ENCODE measurements around the gene KIF6.
"Not testable (repeated sequence)": the region's sequence is repeated elsewhere in the genome, so short reads cannot be mapped to it uniquely, and the experiment has no call there.

Gene KIF6

GRCh38 chr6:39296745-39297640 is 428.2 kb downstream of the KIF6 start:
- DNase-seq (ENCODE audit: low spot score in 2 of 2) = no peak
- Mint-ChIP-seq H3K4me3 (no peak overlapping the region), H3K36me3 (ENCODE audit: insufficient read depth) (no peaks in the 10 kb centered on the region), H3K9me3 (no peaks in the 10 kb centered on the region), H3K27me3 (peaks cover 27% of the 10 kb centered on the region), H3K4me1 (no peaks in the 10 kb centered on the region), H3K27ac (ENCODE audit: low read depth) (no peak overlapping the region)
- ATAC-seq (replicated peaks; ENCODE audit: extremely low read depth, poor library complexity, severe bottlenecking) = no peak

DNA sequence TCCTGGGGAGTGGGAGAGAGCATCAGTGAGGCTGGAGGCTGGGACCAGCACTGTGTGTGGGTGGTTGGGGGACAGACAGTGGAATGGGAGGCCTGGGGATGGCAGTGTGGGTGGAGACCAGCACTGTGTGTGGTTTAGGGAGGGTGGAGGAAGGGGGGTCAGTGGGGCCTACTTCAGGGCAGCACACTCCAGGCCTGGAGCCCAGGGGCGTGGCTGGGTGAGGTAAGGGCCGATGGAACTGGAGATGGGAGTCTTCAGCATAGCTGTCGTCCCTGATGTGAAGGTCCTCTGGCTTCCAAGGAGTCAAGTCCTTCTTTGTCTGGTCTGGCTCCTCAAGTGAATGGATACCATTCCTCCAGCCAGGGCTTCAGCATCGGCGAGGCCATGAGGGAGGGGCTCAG is 429.6 kb downstream of the KIF6 start:
- Mint-ChIP-seq H3K4me1 (no peaks in the 10 kb centered on the region), H3K9me3 (no peaks in the 10 kb centered on the region), H3K27me3 (peaks cover 18% of the 10 kb centered on the region), H3K36me3 (ENCODE audit: insufficient read depth) (no peaks in the 10 kb centered on the region), H3K4me3 (no peak overlapping the region), H3K27ac (ENCODE audit: low read depth) (no peak overlapping the region)
- DNase-seq (ENCODE audit: low spot score in 2 of 2) (no peak), ATAC-seq (replicated peaks; ENCODE audit: extremely low read depth, poor library complexity, severe bottlenecking) (no peak)

DNA sequence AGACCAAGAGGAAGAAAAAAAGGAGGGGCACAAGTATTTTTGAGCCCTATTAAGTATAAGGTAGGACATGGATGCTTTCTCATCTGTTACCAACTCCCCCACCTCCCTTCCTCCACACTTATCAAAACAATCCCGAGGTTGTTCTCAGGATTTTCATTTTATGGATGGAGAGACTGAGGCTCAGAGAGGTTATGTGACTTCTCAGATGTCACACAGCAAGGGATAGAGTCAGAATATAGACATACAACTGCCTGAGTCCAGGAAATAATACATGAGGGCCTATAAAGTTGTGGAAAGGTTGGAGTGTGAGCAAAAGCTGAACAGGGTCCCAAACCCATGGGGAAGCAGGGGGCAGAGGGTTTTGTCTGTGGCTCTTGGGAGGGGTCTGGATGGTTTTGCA is 430.3 kb downstream of the KIF6 start:
- no peaks in the 10 kb centered on the region for H3K4me1 Mint-ChIP-seq
- H3K36me3 Mint-ChIP-seq (ENCODE audit: insufficient read depth) = no peaks in the 10 kb centered on the region
- ATAC-seq (replicated peaks; ENCODE audit: extremely low read depth, poor library complexity, severe bottlenecking) = no peak
- no peak overlapping the region for H3K4me3 Mint-ChIP-seq
- peaks cover 13% of the 10 kb centered on the region for H3K27me3 Mint-ChIP-seq
- DNase-seq (ENCODE audit: low spot score in 2 of 2) = no peak
- no peak overlapping the region for H3K27ac Mint-ChIP-seq (ENCODE audit: low read depth)
- no peaks in the 10 kb centered on the region for H3K9me3 Mint-ChIP-seq

DNA sequence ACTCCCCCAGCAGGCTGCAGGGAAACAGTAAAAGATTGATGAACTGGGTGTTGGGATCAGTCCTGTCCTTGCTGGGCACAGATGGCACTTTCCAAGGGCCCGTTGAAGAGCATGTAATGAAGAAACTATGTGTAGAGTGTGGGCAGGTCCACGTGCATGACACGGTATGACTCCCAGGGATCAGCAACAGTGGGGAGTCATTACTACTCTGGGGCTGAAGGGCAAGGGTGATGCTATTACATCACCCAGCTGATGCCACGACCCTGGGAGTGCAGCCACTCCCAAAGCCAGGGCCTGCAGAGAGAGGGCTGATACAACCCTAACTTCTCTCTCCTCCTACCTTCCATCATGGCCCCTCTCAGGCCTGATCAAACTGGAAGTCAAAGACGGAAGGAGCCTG is 431.1 kb downstream of the KIF6 start:
- Mint-ChIP-seq H3K27ac (ENCODE audit: low read depth) (no peak overlapping the region), H3K4me3 (no peak overlapping the region), H3K36me3 (ENCODE audit: insufficient read depth) (no peaks in the 10 kb centered on the region), H3K9me3 (no peaks in the 10 kb centered on the region), H3K27me3 (peaks cover 13% of the 10 kb centered on the region), H3K4me1 (no peaks in the 10 kb centered on the region)
- DNase-seq (ENCODE audit: low spot score in 2 of 2) (no peak), ATAC-seq (replicated peaks; ENCODE audit: extremely low read depth, poor library complexity, severe bottlenecking) (no peak)

GRCh38 chr6:39292637-39293036 is 432.6 kb downstream of the KIF6 start:
- DNase-seq (ENCODE audit: low spot score in 2 of 2) = no peak
- Mint-ChIP-seq H3K9me3 (no peaks in the 10 kb centered on the region), H3K36me3 (ENCODE audit: insufficient read depth) (no peaks in the 10 kb centered on the region), H3K4me3 (no peak overlapping the region), H3K27me3 (peaks cover 21% of the 10 kb centered on the region), H3K4me1 (no peaks in the 10 kb centered on the region), H3K27ac (ENCODE audit: low read depth) (no peak overlapping the region)
- ATAC-seq (replicated peaks; ENCODE audit: extremely low read depth, poor library complexity, severe bottlenecking) = no peak

DNA sequence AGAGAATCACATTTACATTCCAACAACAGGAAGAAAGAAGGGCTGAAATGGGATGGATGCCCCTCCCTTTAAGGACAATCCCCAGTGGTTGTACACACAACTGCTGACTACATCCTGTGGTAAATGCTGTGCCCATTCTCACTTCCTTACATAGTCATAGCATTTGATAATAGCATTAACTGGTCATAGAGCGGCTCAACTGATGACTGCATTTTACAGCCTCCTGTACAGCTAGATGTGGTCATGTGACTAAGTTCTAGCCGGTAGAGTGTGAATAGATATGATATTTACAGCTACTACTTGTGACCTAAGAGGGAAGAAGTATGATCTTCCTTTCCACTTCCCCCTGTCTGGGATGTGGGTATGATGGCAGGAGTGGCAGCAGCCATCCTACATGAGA is 435.7 kb downstream of the KIF6 start:
- Mint-ChIP-seq H3K27me3 (peaks cover 29% of the 10 kb centered on the region), H3K4me3 (no peak overlapping the region), H3K4me1 (no peaks in the 10 kb centered on the region), H3K9me3 (no peaks in the 10 kb centered on the region), H3K27ac (ENCODE audit: low read depth) (no peak overlapping the region), H3K36me3 (ENCODE audit: insufficient read depth) (no peaks in the 10 kb centered on the region)
- DNase-seq (ENCODE audit: low spot score in 2 of 2) = no peak
- ATAC-seq (replicated peaks; ENCODE audit: extremely low read depth, poor library complexity, severe bottlenecking) = no peak

DNA sequence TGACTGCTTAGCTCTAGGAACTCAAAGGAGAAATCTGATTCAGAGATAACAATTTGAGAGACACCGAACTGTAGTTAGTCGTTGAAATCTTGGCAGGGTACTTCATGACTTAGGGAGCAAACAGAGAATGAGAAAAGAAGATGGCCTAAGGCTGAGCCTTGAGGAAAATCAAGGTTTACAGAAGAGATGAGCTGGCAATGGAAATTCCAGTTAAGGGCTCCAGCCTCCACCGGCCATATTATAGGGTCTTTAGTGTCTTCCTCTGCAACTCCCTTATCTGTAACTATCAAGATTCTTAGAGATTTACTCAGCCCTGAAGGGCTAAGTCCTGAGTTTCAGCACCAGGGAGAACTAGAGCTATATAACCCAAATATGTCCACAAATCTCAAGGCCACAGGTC is 437.6 kb downstream of the KIF6 start:
- Mint-ChIP-seq H3K27ac (ENCODE audit: low read depth) (no peak overlapping the region), H3K36me3 (ENCODE audit: insufficient read depth) (no peaks in the 10 kb centered on the region), H3K4me1 (no peaks in the 10 kb centered on the region), H3K27me3 (peaks cover 30% of the 10 kb centered on the region), H3K9me3 (no peaks in the 10 kb centered on the region), H3K4me3 (no peak overlapping the region)
- ATAC-seq (replicated peaks; ENCODE audit: extremely low read depth, poor library complexity, severe bottlenecking) (no peak), DNase-seq (ENCODE audit: low spot score in 2 of 2) (no peak)

DNA sequence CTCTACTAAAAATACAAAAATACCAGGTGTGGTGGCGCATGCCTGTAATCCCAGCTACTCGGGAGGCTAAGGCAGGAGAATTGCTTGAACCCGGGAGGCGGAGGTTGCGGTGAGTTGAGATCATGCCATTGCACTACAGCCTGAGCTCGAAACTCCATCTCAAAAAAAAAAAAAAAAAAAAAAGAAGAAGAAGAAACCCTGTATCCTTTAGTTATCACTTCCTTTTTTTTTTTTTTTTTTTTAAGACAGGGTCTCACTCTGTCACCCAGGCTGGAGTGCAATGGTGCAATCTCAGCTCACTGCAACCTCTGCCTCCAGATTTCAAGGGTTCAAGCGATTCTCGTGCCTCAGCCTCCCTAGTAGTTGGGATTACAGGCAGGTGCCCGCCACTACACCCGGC is 438.6 kb downstream of the KIF6 start:
- not testable (repeated sequence) for H3K9me3 Mint-ChIP-seq; H3K4me1 Mint-ChIP-seq; H3K27ac Mint-ChIP-seq (ENCODE audit: low read depth); ATAC-seq (replicated peaks; ENCODE audit: extremely low read depth, poor library complexity, severe bottlenecking); H3K4me3 Mint-ChIP-seq; H3K36me3 Mint-ChIP-seq (ENCODE audit: insufficient read depth); DNase-seq (ENCODE audit: low spot score in 2 of 2)
- H3K27me3 Mint-ChIP-seq = peaks cover 40% of the 10 kb centered on the region

- H3K27me3 Mint-ChIP-seq = peaks cover 40% of the 10 kb centered on the region
- DNase-seq (ENCODE audit: low spot score in 2 of 2) (no peak), ATAC-seq (replicated peaks; ENCODE audit: extremely low read depth, poor library complexity, severe bottlenecking) (no peak)
- no peaks in the 10 kb centered on the region for H3K36me3 Mint-ChIP-seq (ENCODE audit: insufficient read depth)
- no peaks in the 10 kb centered on the region for H3K4me1 Mint-ChIP-seq
- no peak overlapping the region for H3K4me3 Mint-ChIP-seq
- no peaks in the 10 kb centered on the region for H3K9me3 Mint-ChIP-seq
- H3K27ac Mint-ChIP-seq (ENCODE audit: low read depth) = no peak overlapping the region
Observed at GRCh38 chr6:39282774-39283173, 442.4 kb downstream of the KIF6 start.

DNA sequence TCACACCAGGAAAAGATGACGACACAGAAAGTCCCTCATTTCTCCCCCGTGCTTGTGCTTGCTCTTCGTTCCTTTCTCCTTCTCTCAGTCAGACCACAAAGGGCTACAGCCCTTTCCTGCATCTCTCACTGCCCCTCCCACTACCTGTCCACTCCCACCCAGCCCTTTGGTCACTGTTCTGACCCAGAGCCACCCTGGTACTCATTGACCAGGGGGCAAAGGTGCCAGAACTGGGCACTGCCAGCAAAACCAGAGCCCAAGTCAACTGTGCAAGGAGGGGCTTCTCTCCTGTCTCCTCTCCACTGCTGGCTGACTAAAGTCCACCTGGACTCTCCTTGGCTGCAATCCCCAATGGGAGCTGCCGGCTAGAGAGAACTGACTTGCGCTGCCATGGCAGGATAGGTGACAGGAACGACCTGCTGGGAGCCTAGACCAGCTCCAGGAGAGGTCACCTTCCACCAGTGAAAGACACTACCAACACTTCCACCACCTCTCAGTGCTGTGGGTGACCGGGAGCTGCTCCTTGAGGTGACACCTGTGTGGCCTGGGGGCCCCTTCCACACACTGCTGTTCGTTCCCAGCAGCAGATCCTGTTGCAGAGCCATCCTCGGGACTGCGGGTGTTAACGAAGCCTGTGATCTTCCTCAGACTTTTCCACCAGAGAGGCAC is 443.8 kb downstream of the KIF6 start:
- Mint-ChIP-seq H3K27me3 (peaks cover 32% of the 10 kb centered on the region), H3K4me3 (no peak overlapping the region), H3K4me1 (no peaks in the 10 kb centered on the region), H3K36me3 (ENCODE audit: insufficient read depth) (no peaks in the 10 kb centered on the region), H3K9me3 (no peaks in the 10 kb centered on the region), H3K27ac (ENCODE audit: low read depth) (no peak overlapping the region)
- ATAC-seq (replicated peaks; ENCODE audit: extremely low read depth, poor library complexity, severe bottlenecking) (no peak), DNase-seq (ENCODE audit: low spot score in 2 of 2) (no peak)

DNA sequence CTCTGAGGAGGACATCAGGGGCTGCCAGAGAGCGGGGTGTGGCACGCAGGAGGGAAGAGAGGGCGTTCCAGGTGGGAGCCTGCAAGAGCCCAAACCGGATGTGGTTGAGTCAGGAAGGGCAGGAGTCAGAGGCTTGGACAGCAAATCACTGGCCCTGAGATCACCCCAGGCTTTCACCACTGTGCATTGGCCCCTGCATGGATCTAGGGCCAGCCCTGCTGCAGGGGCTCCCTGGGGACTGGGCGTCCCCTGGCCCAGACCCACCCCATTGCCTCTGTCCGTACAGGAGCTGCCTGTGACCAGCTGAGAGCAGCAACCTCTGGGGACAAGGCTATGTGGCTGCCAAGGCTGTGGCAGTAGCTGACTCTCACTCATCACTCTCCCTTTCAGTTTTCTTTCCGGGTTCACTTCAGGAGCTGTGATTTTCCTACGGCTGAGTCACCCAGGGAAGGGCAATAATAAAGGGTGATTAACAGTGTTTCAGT is 444.9 kb downstream of the KIF6 start:
- Mint-ChIP-seq H3K4me1 (no peaks in the 10 kb centered on the region), H3K27me3 (peaks cover 25% of the 10 kb centered on the region), H3K36me3 (ENCODE audit: insufficient read depth) (no peaks in the 10 kb centered on the region), H3K4me3 (no peak overlapping the region), H3K27ac (ENCODE audit: low read depth) (no peak overlapping the region), H3K9me3 (no peaks in the 10 kb centered on the region)
- ATAC-seq (replicated peaks; ENCODE audit: extremely low read depth, poor library complexity, severe bottlenecking) = no peak
- no peak for DNase-seq (ENCODE audit: low spot score in 2 of 2)
